Skeletal muscle satellite cell (primary cell): ENCODE results near the gene ATXN7L1.
"Not testable (repeated sequence)": the region's sequence is repeated elsewhere in the genome, so short reads cannot be mapped to it uniquely, and the experiment has no call there.

ENCODE experiments used
- H3K27me3 ChIP-seq: 2 replicates; pipeline ENCODE4 v1.7.0; 2013; ENCODE audit warnings: low read length; ENCODE audit not compliant: control insufficient read depth, insufficient read depth
- H3K36me3 ChIP-seq: 2 replicates; pipeline ENCODE4 v1.7.0; 2013; ENCODE audit warnings: mild to moderate bottlenecking, control low read depth, low read length; ENCODE audit not compliant: insufficient read depth
- H3K4me1 ChIP-seq: 2 replicates; pipeline ENCODE4 v1.7.0; 2013; ENCODE audit warnings: low read length; ENCODE audit not compliant: control insufficient read depth, insufficient read depth
- H3K4me2 ChIP-seq: 2 replicates; pipeline ENCODE4 v1.7.0; 2013; ENCODE audit warnings: mild to moderate bottlenecking, low read length
- H3K4me3 ChIP-seq: 2 replicates; pipeline ENCODE4 v1.7.0; 2013; ENCODE audit warnings: low read length
- H3K9ac ChIP-seq: 2 replicates; pipeline ENCODE4 v1.7.0; 2013; ENCODE audit warnings: mild to moderate bottlenecking, low read depth, low read length, moderate library complexity
- H3K9me3 ChIP-seq: replicated peaks from 2 replicates; pipeline ENCODE4 v1.7.0; 2013; ENCODE audit warnings: mild to moderate bottlenecking, control low read depth, low read length

ATXN7L1 gene

DNA sequence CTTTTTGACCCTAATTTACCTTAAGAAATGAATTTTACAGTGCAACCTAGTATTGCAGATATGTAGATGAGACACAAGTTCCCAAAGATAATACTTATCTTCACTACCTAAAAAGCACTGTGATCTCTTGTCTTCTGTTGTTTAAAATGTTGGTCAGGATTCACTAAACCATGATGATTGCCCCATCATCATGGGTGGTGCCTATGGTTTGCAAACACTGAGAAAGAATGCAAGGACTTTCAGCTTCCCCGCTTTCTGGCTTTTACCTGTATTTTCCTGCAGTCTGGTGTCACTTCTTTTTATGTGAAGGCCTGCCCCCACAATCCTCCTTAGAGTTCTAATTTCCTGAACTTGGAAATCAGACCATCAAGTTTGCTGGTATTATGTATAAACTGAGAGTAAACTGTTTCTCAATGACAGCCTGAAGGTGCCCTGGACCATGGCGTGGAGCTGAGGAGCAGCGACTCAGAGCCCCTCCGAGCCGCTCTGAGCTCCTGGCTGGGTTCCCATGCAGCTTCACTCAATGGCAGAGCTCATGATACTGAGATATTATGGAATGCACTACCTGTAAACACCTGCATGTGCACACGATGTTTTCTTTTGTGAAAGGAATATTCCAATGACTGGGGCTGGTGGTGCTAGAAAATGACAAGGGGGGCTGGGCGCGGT lies 176.7 kb downstream of the ATXN7L1 start:
- no peak overlapping the region for H3K9ac ChIP-seq
- H3K4me2 ChIP-seq: no peak overlapping the region
- no peaks in the 10 kb centered on the region for H3K4me1 ChIP-seq
- H3K4me3 ChIP-seq: no peak overlapping the region
- H3K36me3 ChIP-seq: peaks cover 4% of the 10 kb centered on the region
- H3K9me3 ChIP-seq: no peaks in the 10 kb centered on the region
- no peaks in the 10 kb centered on the region for H3K27me3 ChIP-seq

DNA sequence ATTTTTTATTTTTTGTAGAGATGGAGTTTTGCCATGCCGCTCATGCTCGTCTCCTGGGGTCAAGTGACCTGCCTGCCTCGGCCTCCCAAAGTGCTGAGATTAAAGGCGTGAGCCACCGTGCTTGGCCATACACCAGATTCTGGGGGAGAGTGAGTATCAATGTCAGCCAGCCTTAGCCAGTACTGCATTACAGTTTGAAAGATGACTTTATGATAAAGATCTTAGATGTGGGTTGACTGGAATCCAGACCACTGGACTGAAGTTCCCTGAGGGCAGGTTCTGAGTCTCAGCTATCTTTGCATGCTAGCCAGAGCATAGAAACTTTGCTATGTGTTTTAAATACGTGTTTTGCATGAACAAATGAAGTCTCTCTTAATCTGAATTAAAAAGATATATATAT lies 177.9 kb downstream of the ATXN7L1 start:
- H3K9ac ChIP-seq: no peak overlapping the region
- no peaks in the 10 kb centered on the region for H3K4me1 ChIP-seq
- no peak overlapping the region for H3K4me3 ChIP-seq
- no peaks in the 10 kb centered on the region for H3K9me3 ChIP-seq
- no peak overlapping the region for H3K4me2 ChIP-seq
- H3K36me3 ChIP-seq: peaks cover 4% of the 10 kb centered on the region
- no peaks in the 10 kb centered on the region for H3K27me3 ChIP-seq

DNA sequence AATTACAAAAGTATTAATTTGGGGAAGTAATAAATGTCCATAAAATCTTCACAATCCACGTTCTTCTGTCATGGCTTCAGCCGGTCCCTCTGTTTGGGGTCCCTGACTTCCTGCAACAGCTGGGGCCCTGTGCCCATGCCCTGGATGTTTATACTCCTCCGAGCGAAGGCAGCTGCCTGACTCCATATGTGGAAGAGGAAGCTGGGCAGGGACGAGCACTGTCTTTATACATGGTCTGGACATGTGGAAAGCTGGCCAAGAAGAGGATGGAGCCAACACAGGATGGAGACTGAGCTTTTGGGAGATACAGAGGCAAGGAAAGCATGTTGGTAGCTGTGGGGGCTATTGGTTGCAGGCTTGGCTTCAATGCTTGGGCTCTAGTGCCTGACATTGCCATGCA lies 178.6 kb downstream of the ATXN7L1 start:
- H3K9ac ChIP-seq: no peak overlapping the region
- no peaks in the 10 kb centered on the region for H3K27me3 ChIP-seq
- H3K9me3 ChIP-seq: no peaks in the 10 kb centered on the region
- no peaks in the 10 kb centered on the region for H3K4me1 ChIP-seq
- H3K36me3 ChIP-seq: peaks cover 4% of the 10 kb centered on the region
- H3K4me2 ChIP-seq: no peak overlapping the region
- no peak overlapping the region for H3K4me3 ChIP-seq

DNA sequence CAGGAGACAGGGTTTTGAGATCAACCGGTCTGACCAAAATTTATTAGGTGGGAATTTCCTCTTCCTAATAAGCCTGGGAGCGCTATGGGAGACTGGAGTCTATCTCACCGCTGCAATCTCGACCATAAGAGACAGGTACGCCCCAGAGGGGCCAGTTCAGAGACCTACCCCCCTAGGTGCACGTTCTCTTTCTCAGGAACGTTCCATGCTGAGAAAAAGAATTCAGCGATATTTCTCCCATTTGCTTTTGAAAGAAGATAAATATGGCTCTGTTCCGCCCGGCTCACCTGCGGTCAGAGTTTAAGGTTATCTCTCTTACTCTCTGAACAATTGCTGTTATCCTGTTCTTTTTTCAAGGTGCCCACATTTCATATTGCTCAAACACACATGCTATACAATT lies 179.2 kb downstream of the ATXN7L1 start:
- not testable (repeated sequence) for H3K27me3 ChIP-seq, H3K4me1 ChIP-seq, H3K9ac ChIP-seq, H3K4me3 ChIP-seq, H3K9me3 ChIP-seq, H3K4me2 ChIP-seq, H3K36me3 ChIP-seq

DNA sequence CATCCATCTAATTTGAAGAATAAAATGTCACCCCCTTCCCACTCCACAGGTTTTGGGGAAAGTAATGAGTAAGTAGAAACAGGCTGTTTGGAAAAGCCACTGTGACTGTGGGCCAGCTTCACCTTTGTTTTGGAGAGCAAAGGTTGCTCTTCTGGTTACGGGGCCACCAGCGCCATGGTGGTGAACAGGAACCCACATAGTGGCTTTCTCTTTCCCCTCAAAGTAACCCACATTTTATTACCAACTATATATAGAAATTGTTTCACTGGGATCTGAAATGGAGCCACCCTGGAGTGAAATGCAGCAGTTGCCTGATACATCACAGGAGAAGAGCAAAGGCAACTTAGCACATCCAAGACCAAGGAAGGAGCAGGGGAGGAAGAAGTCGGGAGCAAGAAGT lies 182.8 kb downstream of the ATXN7L1 start:
- Histone ChIP-seq H3K4me2 (no peak overlapping the region), H3K9ac (no peak overlapping the region), H3K9me3 (no peaks in the 10 kb centered on the region), H3K4me1 (peaks cover 4% of the 10 kb centered on the region), H3K36me3 (peaks cover 4% of the 10 kb centered on the region), H3K4me3 (no peak overlapping the region), H3K27me3 (no peaks in the 10 kb centered on the region)

DNA sequence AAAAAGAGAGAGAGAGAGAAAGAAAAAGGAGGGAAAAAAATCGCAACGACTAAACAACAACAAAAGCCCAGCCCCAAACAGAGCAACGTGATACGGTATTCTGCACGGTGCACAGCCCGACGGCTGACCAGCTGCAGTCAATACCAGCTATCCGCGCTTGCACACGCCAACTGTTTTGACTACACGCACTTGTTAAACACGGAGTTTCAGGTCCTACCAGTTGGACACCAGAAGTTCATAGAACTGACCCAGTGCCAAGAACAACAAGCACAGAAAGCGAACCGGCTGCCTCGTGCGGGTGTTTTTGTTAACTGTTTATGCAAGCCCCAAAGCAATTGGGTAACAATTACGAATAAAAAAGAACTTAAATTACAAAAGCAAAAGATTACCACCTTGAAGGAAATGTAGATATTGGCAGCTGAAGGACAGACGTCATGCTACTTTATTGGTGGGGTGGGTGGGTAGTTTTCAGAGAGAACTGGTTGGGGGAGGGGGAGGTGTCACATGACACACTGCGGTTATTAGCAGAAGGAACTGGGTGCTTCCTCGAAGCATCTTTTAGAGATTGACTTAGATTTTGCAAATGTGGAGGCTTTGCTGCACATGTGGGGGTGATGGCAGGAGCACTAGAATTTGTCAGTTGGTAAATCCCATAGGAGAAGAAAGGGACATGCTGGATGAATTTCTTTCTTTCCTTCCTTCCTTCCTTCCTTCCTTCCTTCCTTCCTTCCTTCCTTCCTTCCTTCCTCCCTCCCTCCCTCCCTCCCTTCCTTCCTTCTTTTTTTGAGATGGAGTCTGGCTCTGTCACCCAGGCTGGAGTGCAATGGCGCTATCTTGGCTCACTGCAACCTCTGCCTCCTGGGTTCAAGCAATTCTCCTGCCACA lies 184.5 kb downstream of the ATXN7L1 start:
- H3K9me3 ChIP-seq: no peaks in the 10 kb centered on the region
- peak overlapping the region; percentile 66 for H3K4me3 ChIP-seq
- no peaks in the 10 kb centered on the region for H3K27me3 ChIP-seq
- peak overlapping the region; percentile 57 for H3K9ac ChIP-seq
- peak overlapping the region; percentile 84 for H3K4me2 ChIP-seq
- peaks cover 4% of the 10 kb centered on the region for H3K36me3 ChIP-seq
- peaks cover 4% of the 10 kb centered on the region for H3K4me1 ChIP-seq

DNA sequence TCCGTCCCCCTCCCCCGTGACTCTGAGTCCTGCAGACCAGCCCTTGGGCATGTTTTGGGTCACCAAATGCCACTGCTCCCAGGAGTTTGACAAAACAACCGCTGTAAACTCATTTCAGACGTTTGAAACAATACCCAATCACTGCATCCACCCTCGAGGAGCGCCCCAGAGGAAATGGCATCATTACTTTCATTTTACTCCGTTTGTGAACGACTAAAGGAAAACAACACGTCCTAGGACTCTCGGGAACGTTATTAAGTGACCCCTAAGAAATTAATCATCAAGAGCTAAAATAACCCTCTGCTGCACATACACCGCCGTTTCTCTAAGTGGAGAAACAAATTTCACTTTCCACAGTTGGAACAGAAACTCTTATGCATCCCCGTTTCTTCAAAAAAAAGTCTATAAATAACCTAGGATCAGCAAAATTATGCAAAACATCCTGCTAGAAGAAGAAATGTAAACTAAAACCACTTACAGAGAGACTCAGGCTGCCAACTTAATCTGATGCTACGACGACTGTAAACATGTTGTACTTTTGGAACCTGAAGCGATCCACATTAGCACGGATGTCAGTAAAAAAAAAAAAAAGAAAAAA lies 185.2 kb downstream of the ATXN7L1 start:
- Histone ChIP-seq H3K36me3 (peaks cover 3% of the 10 kb centered on the region), H3K4me3 (peak overlapping the region; percentile 66), H3K4me1 (peaks cover 4% of the 10 kb centered on the region), H3K9ac (peak overlapping the region; percentile 57), H3K27me3 (no peaks in the 10 kb centered on the region), H3K9me3 (no peaks in the 10 kb centered on the region), H3K4me2 (peak overlapping the region; percentile 84)

DNA sequence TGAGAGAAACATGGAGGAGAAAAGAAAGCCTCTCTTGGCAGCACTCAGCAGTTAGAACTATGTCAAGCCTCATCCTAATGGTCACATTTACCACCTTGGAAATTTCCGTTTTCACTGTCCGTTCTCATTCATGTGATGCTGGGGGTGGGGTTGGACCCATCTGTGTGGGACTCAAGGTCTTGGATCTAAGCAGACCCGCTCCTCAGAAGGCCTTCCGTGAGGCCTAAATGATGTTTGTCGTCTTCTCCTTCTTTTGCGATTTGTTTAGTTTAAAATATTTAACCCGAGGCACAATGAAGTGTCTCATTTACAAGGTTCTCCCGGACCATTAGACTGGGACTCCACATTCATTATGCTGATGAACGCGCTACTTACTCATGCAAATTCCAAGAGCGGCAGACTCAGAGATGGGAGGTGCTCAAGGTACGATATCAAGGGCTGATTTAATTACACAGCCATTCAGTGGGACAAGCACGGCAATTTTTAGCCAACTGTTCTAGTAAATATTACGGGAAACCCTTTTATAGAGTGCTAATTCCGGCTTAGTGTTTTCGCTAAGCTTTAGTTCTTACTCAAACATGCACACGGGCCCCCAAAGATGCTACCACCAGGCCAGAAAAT lies 186.0 kb downstream of the ATXN7L1 start:
- H3K9ac ChIP-seq: peak overlapping the region; percentile 57

DNA sequence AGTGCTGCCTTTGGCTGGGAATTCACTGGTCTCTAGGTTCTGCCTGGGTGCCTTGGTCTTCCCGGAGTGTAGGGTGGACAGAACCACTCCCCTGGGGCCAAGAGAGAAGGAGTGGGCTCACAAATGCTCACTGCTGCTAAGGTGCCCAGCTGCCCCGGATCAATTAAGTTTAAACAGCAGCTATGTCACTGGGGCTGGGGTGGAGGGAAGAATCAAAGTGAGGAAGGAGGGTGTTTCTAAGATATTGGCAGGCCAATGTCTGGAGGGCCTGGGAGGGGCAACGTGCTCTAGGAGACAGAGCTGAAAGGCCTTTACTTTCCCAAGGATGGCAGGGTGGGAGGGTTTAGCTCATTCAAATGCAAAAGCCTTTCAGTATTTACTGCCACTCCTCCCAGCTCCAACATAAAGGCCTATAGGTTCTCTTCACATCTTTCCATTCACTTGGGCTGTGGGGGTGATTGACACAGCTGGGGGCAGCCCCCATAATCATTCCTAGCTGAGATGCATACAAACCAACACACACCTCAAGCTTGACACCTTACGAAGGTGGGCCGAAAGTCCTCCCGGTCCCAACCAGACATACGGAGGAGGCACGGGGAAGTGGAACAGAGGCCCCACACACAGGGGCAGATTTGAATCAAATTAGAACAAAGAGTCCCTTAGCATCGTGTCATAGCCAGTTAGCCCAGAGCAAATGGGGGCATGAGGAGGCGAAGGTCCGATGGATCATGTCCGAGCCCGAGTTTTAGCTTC lies 187.2 kb downstream of the ATXN7L1 start:
- Histone ChIP-seq H3K9ac (no peak overlapping the region), H3K36me3 (no peaks in the 10 kb centered on the region), H3K9me3 (no peaks in the 10 kb centered on the region), H3K4me3 (no peak overlapping the region), H3K27me3 (no peaks in the 10 kb centered on the region), H3K4me2 (no peak overlapping the region), H3K4me1 (peaks cover 4% of the 10 kb centered on the region)

More for the DNA sequence above, 186.0 kb downstream of the ATXN7L1 start:
- Histone ChIP-seq H3K4me1 (peaks cover 4% of the 10 kb centered on the region), H3K4me3 (peak overlapping the region; percentile 66), H3K36me3 (no peaks in the 10 kb centered on the region), H3K9me3 (no peaks in the 10 kb centered on the region), H3K27me3 (no peaks in the 10 kb centered on the region), H3K4me2 (peak overlapping the region; percentile 84)

DNA sequence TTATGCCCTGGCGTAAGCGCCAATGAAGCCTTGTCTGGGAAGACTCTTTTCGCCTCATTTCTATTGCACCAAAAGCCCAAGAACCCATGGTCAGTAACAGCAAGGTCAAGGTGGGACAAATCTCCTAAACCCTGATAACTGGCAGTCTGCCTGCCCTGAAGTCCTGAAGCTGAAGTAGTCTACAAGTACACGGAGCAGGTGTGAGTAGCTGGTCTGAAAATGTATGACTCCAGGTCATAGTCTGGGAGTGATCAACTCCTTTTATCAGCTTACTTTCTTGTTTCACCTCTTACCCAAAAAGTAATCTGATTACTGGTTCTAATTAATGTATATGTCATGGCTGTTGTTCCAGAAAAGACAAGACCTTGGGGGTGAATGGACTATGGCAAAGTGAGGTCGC lies 187.8 kb downstream of the ATXN7L1 start:
- Histone ChIP-seq H3K4me3 (no peak overlapping the region), H3K4me2 (no peak overlapping the region), H3K9me3 (no peaks in the 10 kb centered on the region), H3K4me1 (peaks cover 4% of the 10 kb centered on the region), H3K36me3 (no peaks in the 10 kb centered on the region), H3K9ac (no peak overlapping the region), H3K27me3 (no peaks in the 10 kb centered on the region)

DNA sequence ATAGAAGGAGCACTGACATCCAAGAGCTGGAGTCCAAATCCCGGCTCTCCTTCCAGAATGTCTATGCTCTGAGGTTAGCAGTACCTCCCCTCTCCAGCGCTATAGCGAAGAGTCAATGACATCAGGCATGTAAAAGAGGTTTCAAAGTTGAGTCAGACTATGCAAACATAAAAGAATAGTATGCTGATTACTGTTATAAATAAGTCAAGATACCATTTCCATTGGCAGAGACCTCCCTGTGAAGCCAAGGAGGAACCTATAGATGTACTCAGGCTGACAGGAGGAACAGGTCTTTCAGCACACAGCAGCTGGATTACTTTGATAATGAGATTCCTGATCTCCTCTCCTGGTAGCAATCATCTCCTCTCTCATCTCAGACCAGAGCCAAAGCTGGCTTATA lies 191.2 kb downstream of the ATXN7L1 start:
- Histone ChIP-seq H3K4me2 (no peak overlapping the region), H3K9ac (no peak overlapping the region), H3K27me3 (no peaks in the 10 kb centered on the region), H3K9me3 (no peaks in the 10 kb centered on the region), H3K36me3 (no peaks in the 10 kb centered on the region), H3K4me1 (no peaks in the 10 kb centered on the region), H3K4me3 (no peak overlapping the region)
